Transverse colon (tissue), 4 donors: ENCODE data around the gene MSI1.

Experiments used
- EP300 ChIP-seq: sonication (generic); formaldehyde crosslinking; IDR thresholded peaks from one replicate; pipeline ENCODE4 v1.6.1; 2017; ENCODE audit warnings: antibody characterized with exemption, low read depth
- POLR2A ChIP-seq: fragments of 450-650 bp; IDR thresholded peaks from one replicate; pipeline ENCODE4 v1.6.1; 2016; ENCODE audit warnings: antibody characterized with exemption, mild to moderate bottlenecking, moderate library complexity
- POLR2AphosphoS5 ChIP-seq, 3 donors: sonication (generic); formaldehyde crosslinking; IDR thresholded peaks; one replicate each; pipeline ENCODE4 v1.6.1; 2016; ENCODE audit warnings: antibody characterized with exemption in 3 of 3
- TF ChIP-seq, protein P1 (sequence below), 5 experiments: fragments of 200-600 bp in 3 of 5; fragments of 450-650 bp in 2 of 5; sonication (generic) in 3 of 5; IDR thresholded peaks; 1 replicate in 2 of 5; 2 replicates in 3 of 5; pipeline ENCODE4 v1.5.1; 2016 to 2017; ENCODE audit warnings: antibody characterized with exemption in 5 of 5, inconsistent platforms in 3 of 5, mild to moderate bottlenecking in 2 of 5, moderate library complexity in 1 of 5

DNA sequence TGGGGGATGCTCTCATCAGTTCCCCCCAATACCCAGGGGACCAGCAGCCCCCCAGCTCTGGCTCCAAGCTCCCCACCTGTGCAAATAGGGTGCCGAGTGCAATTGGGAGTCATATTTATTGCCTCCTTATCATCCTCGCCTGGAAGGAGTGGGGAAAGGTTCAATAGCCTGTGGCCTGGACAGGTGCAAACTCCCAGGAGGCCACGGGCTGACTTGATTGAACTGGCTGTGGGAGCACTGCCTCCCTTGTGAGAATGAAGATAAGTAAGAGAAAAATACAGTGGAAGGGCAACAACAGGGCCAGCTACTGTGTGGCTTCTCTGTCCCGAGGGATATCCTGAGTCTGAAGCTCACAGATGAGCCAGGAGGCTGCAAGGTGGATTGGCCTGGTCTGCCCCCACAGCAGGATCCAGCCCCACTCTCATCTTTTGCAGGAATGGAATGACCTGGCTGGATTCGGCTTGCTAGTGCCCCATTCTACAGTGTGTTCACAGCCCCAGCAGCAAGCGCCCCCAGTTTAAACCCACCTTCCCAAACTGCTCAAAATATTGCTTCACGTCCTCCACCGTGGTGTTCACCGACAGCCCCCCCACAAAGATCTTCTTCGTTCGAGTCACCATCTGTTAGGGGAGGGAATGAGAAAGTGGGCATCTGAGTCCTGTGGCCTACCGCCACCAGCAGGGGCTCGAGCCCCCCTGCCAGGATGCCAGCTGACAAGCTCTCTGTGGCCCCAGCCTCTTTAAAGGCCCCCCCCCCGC, 6.3 kb downstream of the MSI1 start:
- TF ChIP-seq, protein P1, sequence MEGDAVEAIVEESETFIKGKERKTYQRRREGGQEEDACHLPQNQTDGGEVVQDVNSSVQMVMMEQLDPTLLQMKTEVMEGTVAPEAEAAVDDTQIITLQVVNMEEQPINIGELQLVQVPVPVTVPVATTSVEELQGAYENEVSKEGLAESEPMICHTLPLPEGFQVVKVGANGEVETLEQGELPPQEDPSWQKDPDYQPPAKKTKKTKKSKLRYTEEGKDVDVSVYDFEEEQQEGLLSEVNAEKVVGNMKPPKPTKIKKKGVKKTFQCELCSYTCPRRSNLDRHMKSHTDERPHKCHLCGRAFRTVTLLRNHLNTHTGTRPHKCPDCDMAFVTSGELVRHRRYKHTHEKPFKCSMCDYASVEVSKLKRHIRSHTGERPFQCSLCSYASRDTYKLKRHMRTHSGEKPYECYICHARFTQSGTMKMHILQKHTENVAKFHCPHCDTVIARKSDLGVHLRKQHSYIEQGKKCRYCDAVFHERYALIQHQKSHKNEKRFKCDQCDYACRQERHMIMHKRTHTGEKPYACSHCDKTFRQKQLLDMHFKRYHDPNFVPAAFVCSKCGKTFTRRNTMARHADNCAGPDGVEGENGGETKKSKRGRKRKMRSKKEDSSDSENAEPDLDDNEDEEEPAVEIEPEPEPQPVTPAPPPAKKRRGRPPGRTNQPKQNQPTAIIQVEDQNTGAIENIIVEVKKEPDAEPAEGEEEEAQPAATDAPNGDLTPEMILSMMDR (IDR thresholded peaks at IDR 0.05), result no peak
- TF ChIP-seq POLR2AphosphoS5 (IDR thresholded peaks at IDR 0.05) (no peak), POLR2A (no peak), EP300 (no peak)
